ENCODE data around the gene UBE2G2.

DNA sequence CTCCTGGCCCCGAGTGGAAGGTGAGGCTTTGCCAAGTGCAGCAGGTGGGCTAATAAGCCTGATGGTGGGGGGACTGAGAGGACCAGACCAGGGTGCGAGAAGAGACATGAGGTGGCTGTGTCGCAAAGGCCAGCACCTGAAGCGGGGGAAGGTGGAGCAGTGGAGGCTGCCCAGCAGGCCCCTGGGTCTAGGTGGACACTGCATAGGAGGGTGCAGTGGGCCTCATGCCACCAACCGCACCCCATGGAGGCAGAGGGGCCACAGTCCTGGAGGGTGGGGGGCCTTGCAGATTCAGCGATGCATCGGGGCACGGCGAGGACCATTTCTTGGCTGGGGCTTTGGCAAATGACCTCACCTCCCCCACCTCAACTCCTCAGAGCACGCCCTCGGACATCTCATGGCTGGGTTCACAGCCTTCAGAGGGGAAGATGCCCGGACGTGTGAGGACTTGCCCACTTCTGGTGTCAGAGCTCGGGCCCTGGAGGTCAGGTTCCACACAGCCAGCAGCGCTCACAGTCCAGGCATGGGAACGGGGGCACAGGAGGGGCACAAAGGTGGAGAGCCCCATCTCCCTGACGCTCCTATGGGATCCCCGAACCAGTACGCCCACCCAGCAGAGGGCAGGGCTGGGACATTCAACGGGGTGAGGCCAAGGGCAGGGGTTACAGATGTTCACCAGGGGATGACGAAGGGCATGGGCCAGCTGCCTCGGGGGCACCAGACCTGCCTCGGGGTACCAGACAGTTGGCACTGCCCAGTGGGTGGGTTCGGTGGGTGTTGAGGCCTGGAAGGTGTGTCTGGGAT is 35.4 kb downstream of the UBE2G2 start:
- TF ChIP-seq, protein P1, sequence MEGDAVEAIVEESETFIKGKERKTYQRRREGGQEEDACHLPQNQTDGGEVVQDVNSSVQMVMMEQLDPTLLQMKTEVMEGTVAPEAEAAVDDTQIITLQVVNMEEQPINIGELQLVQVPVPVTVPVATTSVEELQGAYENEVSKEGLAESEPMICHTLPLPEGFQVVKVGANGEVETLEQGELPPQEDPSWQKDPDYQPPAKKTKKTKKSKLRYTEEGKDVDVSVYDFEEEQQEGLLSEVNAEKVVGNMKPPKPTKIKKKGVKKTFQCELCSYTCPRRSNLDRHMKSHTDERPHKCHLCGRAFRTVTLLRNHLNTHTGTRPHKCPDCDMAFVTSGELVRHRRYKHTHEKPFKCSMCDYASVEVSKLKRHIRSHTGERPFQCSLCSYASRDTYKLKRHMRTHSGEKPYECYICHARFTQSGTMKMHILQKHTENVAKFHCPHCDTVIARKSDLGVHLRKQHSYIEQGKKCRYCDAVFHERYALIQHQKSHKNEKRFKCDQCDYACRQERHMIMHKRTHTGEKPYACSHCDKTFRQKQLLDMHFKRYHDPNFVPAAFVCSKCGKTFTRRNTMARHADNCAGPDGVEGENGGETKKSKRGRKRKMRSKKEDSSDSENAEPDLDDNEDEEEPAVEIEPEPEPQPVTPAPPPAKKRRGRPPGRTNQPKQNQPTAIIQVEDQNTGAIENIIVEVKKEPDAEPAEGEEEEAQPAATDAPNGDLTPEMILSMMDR (IDR thresholded peaks at IDR 0.05; ENCODE audit: insufficient read depth, low read length): no peak
- TF ChIP-seq, protein P2, sequence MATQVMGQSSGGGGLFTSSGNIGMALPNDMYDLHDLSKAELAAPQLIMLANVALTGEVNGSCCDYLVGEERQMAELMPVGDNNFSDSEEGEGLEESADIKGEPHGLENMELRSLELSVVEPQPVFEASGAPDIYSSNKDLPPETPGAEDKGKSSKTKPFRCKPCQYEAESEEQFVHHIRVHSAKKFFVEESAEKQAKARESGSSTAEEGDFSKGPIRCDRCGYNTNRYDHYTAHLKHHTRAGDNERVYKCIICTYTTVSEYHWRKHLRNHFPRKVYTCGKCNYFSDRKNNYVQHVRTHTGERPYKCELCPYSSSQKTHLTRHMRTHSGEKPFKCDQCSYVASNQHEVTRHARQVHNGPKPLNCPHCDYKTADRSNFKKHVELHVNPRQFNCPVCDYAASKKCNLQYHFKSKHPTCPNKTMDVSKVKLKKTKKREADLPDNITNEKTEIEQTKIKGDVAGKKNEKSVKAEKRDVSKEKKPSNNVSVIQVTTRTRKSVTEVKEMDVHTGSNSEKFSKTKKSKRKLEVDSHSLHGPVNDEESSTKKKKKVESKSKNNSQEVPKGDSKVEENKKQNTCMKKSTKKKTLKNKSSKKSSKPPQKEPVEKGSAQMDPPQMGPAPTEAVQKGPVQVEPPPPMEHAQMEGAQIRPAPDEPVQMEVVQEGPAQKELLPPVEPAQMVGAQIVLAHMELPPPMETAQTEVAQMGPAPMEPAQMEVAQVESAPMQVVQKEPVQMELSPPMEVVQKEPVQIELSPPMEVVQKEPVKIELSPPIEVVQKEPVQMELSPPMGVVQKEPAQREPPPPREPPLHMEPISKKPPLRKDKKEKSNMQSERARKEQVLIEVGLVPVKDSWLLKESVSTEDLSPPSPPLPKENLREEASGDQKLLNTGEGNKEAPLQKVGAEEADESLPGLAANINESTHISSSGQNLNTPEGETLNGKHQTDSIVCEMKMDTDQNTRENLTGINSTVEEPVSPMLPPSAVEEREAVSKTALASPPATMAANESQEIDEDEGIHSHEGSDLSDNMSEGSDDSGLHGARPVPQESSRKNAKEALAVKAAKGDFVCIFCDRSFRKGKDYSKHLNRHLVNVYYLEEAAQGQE (IDR thresholded peaks at IDR 0.05; ENCODE audit: insufficient replicate concordance, low read depth): no peak
